ENCODE data around the gene LIG4.

LIG4 gene

GRCh38 chr13:108193806-108194205, 21.5 kb downstream of the LIG4 start:
- DNase-seq, result no peak

DNA sequence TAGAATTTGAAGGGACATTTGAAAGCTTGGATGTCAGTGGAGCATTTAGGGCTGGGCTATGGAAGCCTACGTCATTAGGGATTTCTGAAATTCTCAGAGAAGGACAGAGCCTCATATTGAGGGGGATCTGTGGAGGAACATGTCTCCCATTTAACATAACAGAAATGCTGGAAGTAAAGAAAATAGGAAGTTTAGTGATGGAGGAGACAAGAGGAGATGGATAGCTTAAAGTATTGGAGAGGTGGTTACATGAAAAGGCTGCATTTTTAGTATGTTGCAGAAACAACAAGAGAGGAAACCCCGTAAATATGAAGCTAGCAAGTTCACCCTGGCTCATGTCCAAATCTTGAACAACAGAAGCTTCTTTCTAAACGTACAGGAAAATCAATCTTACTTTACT, 24.4 kb downstream of the LIG4 start:
- no peak for DNase-seq

DNA sequence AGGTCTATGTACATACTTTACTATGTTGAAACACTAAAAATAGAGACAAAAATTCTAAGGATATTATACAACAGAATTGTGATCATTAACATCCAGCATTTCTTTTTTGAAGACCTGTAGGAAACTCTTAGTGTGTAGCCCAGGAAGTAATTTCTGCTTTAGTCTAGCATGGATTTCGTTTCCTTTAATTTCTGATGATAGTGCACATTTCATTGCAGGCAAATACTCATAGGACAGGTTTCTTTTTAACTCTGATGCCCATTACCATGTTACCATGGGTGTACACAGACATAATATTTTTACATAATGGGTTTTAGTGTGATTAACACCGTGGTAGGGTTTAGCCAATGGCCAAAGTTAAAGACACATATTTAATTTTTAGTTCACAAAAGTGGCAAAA, 27.1 kb downstream of the LIG4 start:
- no peak for DNase-seq

DNA sequence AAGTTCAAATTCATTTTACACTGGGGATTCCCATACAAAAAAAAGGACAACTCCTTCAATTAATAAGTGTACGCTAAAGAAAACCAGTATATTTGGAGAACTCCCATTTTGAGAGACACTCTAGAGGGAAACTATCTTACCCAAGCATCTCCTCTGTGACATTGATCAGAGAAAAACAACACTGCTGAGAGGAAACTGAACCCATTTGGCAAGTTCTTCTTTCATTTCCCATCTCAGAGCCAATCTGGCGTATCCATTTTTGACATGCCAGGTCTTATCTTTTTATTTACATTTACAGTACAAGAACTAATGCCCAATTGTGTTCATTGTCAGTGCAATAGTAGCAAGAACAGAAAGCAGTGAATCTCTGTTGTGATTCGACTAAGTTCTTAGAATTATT, 30.1 kb downstream of the LIG4 start:
- DNase-seq, result no peak

DNA sequence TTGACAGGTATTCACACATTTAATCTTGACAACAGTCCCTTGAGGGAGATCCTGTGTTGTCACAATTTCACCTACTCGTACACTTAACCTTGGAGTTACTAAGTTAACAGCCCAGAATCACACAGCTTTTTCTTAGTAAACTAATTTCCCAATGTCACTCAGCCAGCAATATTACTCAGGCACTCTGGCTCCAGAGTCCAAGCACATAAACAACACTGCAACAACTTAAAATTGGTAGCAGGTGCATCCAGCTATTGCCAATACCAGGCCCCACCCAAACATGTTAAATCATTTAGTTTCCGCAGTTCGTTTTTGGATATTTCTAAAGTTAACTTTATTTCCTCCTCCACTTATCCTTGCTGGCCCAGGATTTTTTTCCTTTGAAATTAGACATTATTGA, 32.7 kb downstream of the LIG4 start:
- DNase-seq, result no peak

DNA sequence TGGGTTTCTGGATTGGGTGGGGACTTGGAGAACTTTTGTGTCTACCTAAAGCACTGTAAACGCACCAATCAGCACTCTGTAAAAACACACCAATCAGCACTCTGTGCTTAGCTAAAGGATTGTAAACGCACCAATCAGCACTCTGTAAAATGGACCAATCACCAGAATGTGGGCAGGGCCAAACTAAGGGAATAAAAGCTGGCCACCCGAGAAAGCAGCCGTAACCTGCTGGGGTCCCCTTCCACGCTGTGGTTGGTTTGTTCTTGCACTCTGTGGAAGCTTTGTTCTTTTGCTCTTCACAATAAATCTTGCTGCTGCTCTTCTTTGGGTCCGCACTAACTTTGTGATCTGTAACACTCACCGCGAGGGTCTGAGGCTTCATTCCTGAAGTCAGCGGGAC, 37.3 kb downstream of the LIG4 start:
- DNase-seq, result no peak

DNA sequence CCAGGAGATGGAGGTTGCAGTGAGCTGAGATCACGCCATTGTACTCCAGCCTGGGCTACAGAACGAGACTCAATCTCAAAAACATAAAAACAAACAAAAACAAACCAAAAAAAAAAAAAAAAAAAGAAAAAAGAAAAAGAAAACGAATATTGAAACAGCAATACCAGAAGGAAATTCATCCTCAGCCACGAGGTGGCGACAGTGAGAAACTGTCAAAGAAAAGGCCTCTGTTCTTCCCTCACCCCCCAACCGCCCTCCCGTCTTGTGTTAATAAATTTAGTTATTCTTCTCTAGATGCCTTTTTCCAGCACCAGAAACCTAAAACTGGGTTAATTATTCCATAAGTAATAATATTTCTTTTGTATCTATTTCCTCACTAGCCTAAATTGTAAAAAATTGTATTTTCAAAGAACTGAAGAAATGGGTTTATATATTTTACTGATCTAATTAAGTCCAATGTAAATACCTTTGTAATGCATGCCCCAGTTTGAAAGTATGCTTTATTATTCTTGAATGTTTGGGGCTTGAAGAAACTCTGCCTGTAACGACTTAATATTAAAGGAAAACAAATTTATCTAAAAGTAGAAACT, 38.6 kb downstream of the LIG4 start:
- peak; percentile 15 for DNase-seq

DNA sequence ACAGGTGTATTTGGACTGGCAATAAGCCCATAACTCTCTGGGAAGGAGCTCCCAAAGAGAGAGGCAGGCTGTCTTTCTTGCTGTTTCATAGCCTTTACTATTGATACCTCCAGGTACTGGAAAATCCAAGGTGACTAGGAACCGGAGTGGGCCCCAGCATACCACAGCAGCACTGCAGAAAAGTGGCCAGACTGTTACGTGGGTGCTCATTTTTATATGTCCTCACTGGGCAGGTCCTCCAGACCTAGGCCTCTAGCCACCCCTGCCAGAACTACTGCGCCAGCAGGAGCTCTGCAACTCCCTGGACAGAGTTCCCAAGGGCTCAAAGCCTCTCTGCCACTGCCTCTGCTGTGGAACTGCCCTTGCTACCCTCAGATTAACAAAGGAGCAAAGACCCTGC, 46.4 kb downstream of the LIG4 start:
- DNase-seq, result no peak

DNA sequence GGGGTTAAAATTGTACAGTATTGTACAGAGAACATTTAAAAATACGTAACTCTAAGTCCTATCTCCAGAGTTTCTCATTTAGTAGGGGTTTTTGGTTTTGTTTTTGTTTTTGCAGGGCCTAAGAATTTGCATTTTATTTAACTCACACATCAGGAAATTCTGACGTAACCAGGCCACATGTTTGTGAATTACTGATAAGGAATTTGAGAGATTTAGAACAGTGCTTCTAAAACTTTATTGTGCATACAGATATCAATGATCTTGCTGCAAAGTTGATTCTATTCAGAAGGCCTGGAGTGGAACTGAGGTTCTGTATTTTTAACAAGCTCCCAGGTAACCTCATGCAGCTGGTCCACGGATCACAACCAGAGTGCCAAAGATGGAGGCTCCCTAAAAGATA, 49.3 kb downstream of the LIG4 start:
- DNase-seq, result no peak

DNA sequence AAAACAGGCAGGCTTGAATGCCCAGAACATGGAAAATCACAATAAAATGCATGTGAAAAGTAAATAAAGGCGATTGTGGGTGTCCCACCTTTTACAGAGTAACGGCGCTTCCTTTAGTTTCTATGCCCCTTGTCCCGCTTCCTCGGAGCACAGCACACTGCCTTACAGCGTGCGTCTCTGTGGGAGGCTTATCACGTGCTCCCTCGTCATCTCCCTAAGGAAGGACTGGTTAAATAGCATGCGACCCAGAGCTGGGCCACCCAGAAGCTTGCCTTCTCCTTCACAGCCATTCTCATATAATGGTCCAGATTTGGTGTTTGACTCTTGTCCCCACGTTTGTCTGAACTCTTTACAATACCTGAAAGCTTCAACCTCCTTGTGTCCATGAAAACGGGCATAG, 56.6 kb downstream of the LIG4 start:
- DNase-seq, result no peak
